Activated CD4-positive, alpha-beta T cell treated with anti-CD3 and anti-CD28 coated beads for 1 hour (primary cell): ENCODE data around the gene PTPRG.

Source experiments
- DNase-seq: peaks from one replicate; pipeline ENCODE4 v3.0.0-alpha.2; 2020

PTPRG gene

GRCh38 chr3:62261121-62261520 lies 699.8 kb downstream of the PTPRG start:
- DNase-seq: no peak

- no peak for DNase-seq
Observed at GRCh38 chr3:62261736-62262135, 700.4 kb downstream of the PTPRG start.

GRCh38 chr3:62265528-62265927 lies 704.2 kb downstream of the PTPRG start:
- no peak for DNase-seq

GRCh38 chr3:62266668-62267283 lies 705.4 kb downstream of the PTPRG start:
- DNase-seq: no peak

GRCh38 chr3:62276658-62277180 lies 715.3 kb downstream of the PTPRG start:
- no peak for DNase-seq

- no peak for DNase-seq
Observed at GRCh38 chr3:62277450-62277849, 716.1 kb downstream of the PTPRG start.

- no peak for DNase-seq
Observed at GRCh38 chr3:62277986-62278385, 716.6 kb downstream of the PTPRG start.

GRCh38 chr3:62281726-62282125 lies 720.4 kb downstream of the PTPRG start:
- DNase-seq: no peak

GRCh38 chr3:62284442-62284841 lies 723.1 kb downstream of the PTPRG start:
- DNase-seq: no peak

- no peak for DNase-seq
Observed at GRCh38 chr3:62287392-62287927, 726.1 kb downstream of the PTPRG start.

GRCh38 chr3:62289922-62290321 lies 728.6 kb downstream of the PTPRG start:
- no peak for DNase-seq

GRCh38 chr3:62293051-62293780 lies 731.8 kb downstream of the PTPRG start:
- no peak for DNase-seq

- DNase-seq: no peak
Observed at GRCh38 chr3:62295571-62295970, 734.2 kb downstream of the PTPRG start.

- DNase-seq: no peak
Observed at GRCh38 chr3:62300617-62301016, 739.2 kb downstream of the PTPRG start.

- no peak for DNase-seq
Observed at GRCh38 chr3:62312201-62312600, 750.8 kb downstream of the PTPRG start.

GRCh38 chr3:62316525-62316924 lies 755.2 kb downstream of the PTPRG start:
- no peak for DNase-seq

- no peak for DNase-seq
Observed at GRCh38 chr3:62318365-62318751, 757.0 kb downstream of the PTPRG start.

GRCh38 chr3:62318752-62319569 lies 757.6 kb downstream of the PTPRG start:
- DNase-seq: peak; percentile 57

- no peak for DNase-seq
Observed at GRCh38 chr3:62319570-62320243, 758.3 kb downstream of the PTPRG start.

GRCh38 chr3:62323241-62323640 lies 761.9 kb downstream of the PTPRG start:
- no peak for DNase-seq

- no peak for DNase-seq
Observed at GRCh38 chr3:62325896-62326295, 764.5 kb downstream of the PTPRG start.

GRCh38 chr3:62329971-62330370 lies 768.6 kb downstream of the PTPRG start:
- no peak for DNase-seq

- DNase-seq: no peak
Observed at GRCh38 chr3:62332017-62332416, 770.6 kb downstream of the PTPRG start.
